ENCODE results near the gene DBP. TPM values are rescaled to one million over a fixed set of nuclear protein-coding genes. Genes with fewer than 3 reads are reported as not detected.

Gene DBP
- total and polyA plus RNA-seq, 2 of the 13 experiments (the other 11 are each of a cell fraction or from before 2014, with no cell fraction given): 1.7 to 5.8 TPM

DNA sequence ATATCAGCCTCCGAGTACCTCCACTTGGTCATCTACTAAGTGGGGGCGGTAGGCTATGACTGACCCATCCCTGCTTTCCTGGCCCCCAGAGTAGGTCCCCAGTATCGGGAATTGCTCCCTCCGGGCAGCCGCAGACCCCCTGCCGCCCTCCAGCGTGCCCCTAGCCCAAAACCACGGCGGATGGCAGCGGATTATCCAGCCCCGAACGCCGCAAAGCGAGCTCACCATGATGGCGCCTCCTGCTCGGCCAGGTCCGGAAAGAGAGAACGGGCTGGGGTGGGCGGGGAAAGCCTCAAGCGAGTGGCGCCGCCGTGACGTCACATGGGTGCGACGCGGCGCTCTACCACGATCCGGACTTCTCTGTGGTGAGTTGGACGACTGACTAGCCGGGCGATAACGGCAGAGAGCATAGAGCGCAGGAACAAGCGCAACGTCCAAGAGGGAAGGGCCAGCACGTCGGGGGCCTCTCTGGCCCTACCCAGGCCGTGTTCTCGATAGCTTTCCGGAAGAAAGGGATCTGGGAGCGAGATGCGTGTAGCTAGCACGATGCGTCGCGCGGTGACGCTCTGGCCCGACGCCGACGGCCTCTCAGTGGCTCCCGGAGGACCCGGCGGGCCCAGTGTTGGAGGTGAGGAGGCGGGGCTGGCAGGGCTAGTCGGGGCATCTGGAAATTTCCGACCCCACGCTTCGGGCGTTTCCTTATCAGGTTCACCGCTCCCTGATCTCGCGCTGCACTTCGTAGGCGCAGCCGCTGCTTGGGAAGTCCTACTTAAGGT, 18.1 kb downstream of the DBP start, which contains the start of the genes RPL18 and SPHK2 (continued):
- TF ChIP-seq, protein P1, sequence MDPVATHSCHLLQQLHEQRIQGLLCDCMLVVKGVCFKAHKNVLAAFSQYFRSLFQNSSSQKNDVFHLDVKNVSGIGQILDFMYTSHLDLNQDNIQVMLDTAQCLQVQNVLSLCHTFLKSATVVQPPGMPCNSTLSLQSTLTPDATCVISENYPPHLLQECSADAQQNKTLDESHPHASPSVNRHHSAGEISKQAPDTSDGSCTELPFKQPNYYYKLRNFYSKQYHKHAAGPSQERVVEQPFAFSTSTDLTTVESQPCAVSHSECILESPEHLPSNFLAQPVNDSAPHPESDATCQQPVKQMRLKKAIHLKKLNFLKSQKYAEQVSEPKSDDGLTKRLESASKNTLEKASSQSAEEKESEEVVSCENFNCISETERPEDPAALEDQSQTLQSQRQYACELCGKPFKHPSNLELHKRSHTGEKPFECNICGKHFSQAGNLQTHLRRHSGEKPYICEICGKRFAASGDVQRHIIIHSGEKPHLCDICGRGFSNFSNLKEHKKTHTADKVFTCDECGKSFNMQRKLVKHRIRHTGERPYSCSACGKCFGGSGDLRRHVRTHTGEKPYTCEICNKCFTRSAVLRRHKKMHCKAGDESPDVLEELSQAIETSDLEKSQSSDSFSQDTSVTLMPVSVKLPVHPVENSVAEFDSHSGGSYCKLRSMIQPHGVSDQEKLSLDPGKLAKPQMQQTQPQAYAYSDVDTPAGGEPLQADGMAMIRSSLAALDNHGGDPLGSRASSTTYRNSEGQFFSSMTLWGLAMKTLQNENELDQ (CRISPR knock-in tag; IDR thresholded peaks at IDR 0.05; ENCODE audit: borderline replicate concordance): peak; percentile 71; the same call in 1 of the 2 replicates
- no peak for TF ChIP-seq ZNF17 (CRISPR knock-in tag; IDR thresholded peaks at IDR 0.05)
- TF ChIP-seq ZC3H13 (CRISPR knock-in tag; IDR thresholded peaks at IDR 0.05): peak; percentile 87
- no peak for TF ChIP-seq ARID2 (CRISPR knock-in tag; IDR thresholded peaks at IDR 0.05; ENCODE audit: borderline replicate concordance)
- 0 out of 2 replicates have a peak, but pooled peaks have one; percentile 41 for TF ChIP-seq NFRKB (IDR thresholded peaks at IDR 0.05)
- TF ChIP-seq ZNF143 (CRISPR knock-in tag; IDR thresholded peaks at IDR 0.05): peak; percentile 84
- TF ChIP-seq, protein P2, sequence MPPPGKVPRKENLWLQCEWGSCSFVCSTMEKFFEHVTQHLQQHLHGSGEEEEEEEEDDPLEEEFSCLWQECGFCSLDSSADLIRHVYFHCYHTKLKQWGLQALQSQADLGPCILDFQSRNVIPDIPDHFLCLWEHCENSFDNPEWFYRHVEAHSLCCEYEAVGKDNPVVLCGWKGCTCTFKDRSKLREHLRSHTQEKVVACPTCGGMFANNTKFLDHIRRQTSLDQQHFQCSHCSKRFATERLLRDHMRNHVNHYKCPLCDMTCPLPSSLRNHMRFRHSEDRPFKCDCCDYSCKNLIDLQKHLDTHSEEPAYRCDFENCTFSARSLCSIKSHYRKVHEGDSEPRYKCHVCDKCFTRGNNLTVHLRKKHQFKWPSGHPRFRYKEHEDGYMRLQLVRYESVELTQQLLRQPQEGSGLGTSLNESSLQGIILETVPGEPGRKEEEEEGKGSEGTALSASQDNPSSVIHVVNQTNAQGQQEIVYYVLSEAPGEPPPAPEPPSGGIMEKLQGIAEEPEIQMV (CRISPR knock-in tag; IDR thresholded peaks at IDR 0.05; ENCODE audit: low read depth): no peak; the same call in 1 of the 2 replicates
- no peak for TF ChIP-seq ZNF484 (CRISPR knock-in tag; IDR thresholded peaks at IDR 0.05; ENCODE audit: borderline replicate concordance, low read depth)
- TF ChIP-seq SP2 (CRISPR knock-in tag; IDR thresholded peaks at IDR 0.05): peak; percentile 71; the same call in 1 of the 2 replicates
- peak; percentile 73; the same call in 1 of the 2 replicates for TF ChIP-seq SSRP1 (CRISPR knock-in tag; IDR thresholded peaks at IDR 0.05)
- peak; percentile 91 for TF ChIP-seq KMT2A (CRISPR knock-in tag; IDR thresholded peaks at IDR 0.05)
- peak; percentile 25; the same call in 1 of the 2 replicates for TF ChIP-seq ZNF24 (IDR thresholded peaks at IDR 0.05)
- TF ChIP-seq DMAP1 (CRISPR knock-in tag; IDR thresholded peaks at IDR 0.05): peak; percentile 99
- TF ChIP-seq RBFOX2 (IDR thresholded peaks at IDR 0.05; ENCODE audit: low read depth, low read length): peak; percentile 99
- TF ChIP-seq KLF16 (CRISPR knock-in tag; IDR thresholded peaks at IDR 0.05): peak in 1 of 2 experiments; percentile 99; a peak in 2 of 4 replicates
- TF ChIP-seq, protein P3, sequence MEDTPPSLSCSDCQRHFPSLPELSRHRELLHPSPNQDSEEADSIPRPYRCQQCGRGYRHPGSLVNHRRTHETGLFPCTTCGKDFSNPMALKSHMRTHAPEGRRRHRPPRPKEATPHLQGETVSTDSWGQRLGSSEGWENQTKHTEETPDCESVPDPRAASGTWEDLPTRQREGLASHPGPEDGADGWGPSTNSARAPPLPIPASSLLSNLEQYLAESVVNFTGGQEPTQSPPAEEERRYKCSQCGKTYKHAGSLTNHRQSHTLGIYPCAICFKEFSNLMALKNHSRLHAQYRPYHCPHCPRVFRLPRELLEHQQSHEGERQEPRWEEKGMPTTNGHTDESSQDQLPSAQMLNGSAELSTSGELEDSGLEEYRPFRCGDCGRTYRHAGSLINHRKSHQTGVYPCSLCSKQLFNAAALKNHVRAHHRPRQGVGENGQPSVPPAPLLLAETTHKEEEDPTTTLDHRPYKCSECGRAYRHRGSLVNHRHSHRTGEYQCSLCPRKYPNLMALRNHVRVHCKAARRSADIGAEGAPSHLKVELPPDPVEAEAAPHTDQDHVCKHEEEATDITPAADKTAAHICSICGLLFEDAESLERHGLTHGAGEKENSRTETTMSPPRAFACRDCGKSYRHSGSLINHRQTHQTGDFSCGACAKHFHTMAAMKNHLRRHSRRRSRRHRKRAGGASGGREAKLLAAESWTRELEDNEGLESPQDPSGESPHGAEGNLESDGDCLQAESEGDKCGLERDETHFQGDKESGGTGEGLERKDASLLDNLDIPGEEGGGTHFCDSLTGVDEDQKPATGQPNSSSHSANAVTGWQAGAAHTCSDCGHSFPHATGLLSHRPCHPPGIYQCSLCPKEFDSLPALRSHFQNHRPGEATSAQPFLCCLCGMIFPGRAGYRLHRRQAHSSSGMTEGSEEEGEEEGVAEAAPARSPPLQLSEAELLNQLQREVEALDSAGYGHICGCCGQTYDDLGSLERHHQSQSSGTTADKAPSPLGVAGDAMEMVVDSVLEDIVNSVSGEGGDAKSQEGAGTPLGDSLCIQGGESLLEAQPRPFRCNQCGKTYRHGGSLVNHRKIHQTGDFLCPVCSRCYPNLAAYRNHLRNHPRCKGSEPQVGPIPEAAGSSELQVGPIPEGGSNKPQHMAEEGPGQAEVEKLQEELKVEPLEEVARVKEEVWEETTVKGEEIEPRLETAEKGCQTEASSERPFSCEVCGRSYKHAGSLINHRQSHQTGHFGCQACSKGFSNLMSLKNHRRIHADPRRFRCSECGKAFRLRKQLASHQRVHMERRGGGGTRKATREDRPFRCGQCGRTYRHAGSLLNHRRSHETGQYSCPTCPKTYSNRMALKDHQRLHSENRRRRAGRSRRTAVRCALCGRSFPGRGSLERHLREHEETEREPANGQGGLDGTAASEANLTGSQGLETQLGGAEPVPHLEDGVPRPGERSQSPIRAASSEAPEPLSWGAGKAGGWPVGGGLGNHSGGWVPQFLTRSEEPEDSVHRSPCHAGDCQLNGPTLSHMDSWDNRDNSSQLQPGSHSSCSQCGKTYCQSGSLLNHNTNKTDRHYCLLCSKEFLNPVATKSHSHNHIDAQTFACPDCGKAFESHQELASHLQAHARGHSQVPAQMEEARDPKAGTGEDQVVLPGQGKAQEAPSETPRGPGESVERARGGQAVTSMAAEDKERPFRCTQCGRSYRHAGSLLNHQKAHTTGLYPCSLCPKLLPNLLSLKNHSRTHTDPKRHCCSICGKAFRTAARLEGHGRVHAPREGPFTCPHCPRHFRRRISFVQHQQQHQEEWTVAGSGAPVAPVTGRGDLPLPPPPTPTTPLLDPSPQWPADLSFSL (CRISPR knock-in tag; IDR thresholded peaks at IDR 0.05): no peak

All from HepG2 (cell line).